H9 (cell line): ENCODE data around the gene KIF4A. TPM values are rescaled to one million over a fixed set of nuclear protein-coding genes. Genes with fewer than 3 reads are reported as not detected.

Experiments
- DNase-seq: peaks from one replicate; pipeline ENCODE4 v3.0.0-alpha.2; 2017
- H2AFZ ChIP-seq: one replicate; pipeline ENCODE4 v1.6.1; 2013; ENCODE audit warnings: mild to moderate bottlenecking, low read length, control low read depth, moderate library complexity
- H2AK5ac ChIP-seq: 2 replicates; pipeline ENCODE4 v1.6.1; 2013; ENCODE audit warnings: low read length, control low read depth, mixed read lengths; ENCODE audit not compliant: insufficient read length
- H2BK120ac ChIP-seq: one replicate; pipeline ENCODE4 v1.6.1; 2013; ENCODE audit warnings: low read depth, mild to moderate bottlenecking, low read length, control low read depth, inconsistent platforms; ENCODE audit not compliant: poor library complexity, severe bottlenecking
- H2BK12ac ChIP-seq: 2 replicates; pipeline ENCODE4 v1.6.1; 2013; ENCODE audit warnings: low read length, control low read depth, mixed read lengths, low read depth; ENCODE audit not compliant: insufficient read length
- H2BK15ac ChIP-seq: 2 replicates; pipeline ENCODE4 v1.6.1; 2013; ENCODE audit warnings: low read depth, low read length, control low read depth
- H2BK20ac ChIP-seq: one replicate; pipeline ENCODE4 v1.6.1; 2013; ENCODE audit warnings: low read depth, mild to moderate bottlenecking, low read length, control low read depth, inconsistent platforms; ENCODE audit not compliant: poor library complexity, severe bottlenecking
- H2BK5ac ChIP-seq: 2 replicates; pipeline ENCODE4 v1.6.1; 2013; ENCODE audit warnings: low read length, control low read depth, mixed read lengths; ENCODE audit not compliant: insufficient read length
- H3K14ac ChIP-seq: 2 replicates; pipeline ENCODE4 v1.6.1; 2013; ENCODE audit warnings: low read length, control low read depth; ENCODE audit not compliant: insufficient read depth
- H3K18ac ChIP-seq: 2 replicates; pipeline ENCODE4 v1.6.1; 2013; ENCODE audit warnings: low read depth, mild to moderate bottlenecking, mixed read lengths, low read length, control low read depth; ENCODE audit not compliant: insufficient read length
- H3K23ac ChIP-seq: 2 replicates; pipeline ENCODE4 v1.6.1; 2013; ENCODE audit warnings: low read length, control low read depth, mixed read lengths, low read depth; ENCODE audit not compliant: insufficient read length
- H3K23me2 ChIP-seq: 2 replicates; pipeline ENCODE4 v1.6.1; 2013; ENCODE audit warnings: low read depth, mild to moderate bottlenecking, mixed read lengths, low read length, control low read depth; ENCODE audit not compliant: insufficient read length, poor library complexity, severe bottlenecking
- H3K27ac ChIP-seq: 2 replicates; pipeline ENCODE4 v1.5.1; 2013; ENCODE audit warnings: low read length, control low read depth, mixed read lengths, low read depth; ENCODE audit not compliant: insufficient read length
- H3K27me3 ChIP-seq: 2 replicates; pipeline ENCODE4 v1.6.1; 2013; ENCODE audit warnings: low read length, control low read depth, inconsistent platforms; ENCODE audit not compliant: insufficient read depth
- H3K4ac ChIP-seq: 2 replicates; pipeline ENCODE4 v1.6.1; 2013; ENCODE audit warnings: low read depth, mild to moderate bottlenecking, control low read depth, inconsistent platforms, low read length, moderate library complexity
- H3K4me1 ChIP-seq: 2 replicates; pipeline ENCODE4 v1.6.1; 2013; ENCODE audit warnings: low read length, control low read depth, inconsistent platforms; ENCODE audit not compliant: insufficient read depth
- H3K4me2 ChIP-seq: 2 replicates; pipeline ENCODE4 v1.6.1; 2013; ENCODE audit warnings: low read length, control low read depth, mixed read lengths; ENCODE audit not compliant: insufficient read length, insufficient read depth
- H3K56ac ChIP-seq: 2 replicates; pipeline ENCODE4 v1.6.1; 2013; ENCODE audit warnings: low read depth, mild to moderate bottlenecking, mixed read lengths, low read length, control low read depth; ENCODE audit not compliant: insufficient read length
- H3K79me1 ChIP-seq: 2 replicates; pipeline ENCODE4 v1.6.1; 2013; ENCODE audit warnings: low read depth, mild to moderate bottlenecking, moderate library complexity, low read length, control low read depth, inconsistent platforms; ENCODE audit not compliant: insufficient read depth, poor library complexity, severe bottlenecking
- H3K79me2 ChIP-seq: 2 replicates; pipeline ENCODE4 v1.6.1; 2013; ENCODE audit warnings: low read length, control low read depth, inconsistent platforms; ENCODE audit not compliant: insufficient read depth
- H3K9ac ChIP-seq: 2 replicates; pipeline ENCODE4 v1.6.1; 2013; ENCODE audit warnings: low read length, control low read depth, mixed read lengths; ENCODE audit not compliant: insufficient read length; ENCODE audit errors: extremely low read depth
- H3K9me3 ChIP-seq: one replicate; pipeline ENCODE4 v1.6.1; 2013; ENCODE audit warnings: low read depth, low read length, inconsistent platforms; ENCODE audit not compliant: control insufficient read depth
- H3T11ph ChIP-seq: one replicate; pipeline ENCODE4 v1.6.1; 2013; ENCODE audit warnings: mild to moderate bottlenecking, low read length, control low read depth, inconsistent platforms
- H4K20me1 ChIP-seq: one replicate; pipeline ENCODE4 v1.6.1; 2013; ENCODE audit not compliant: control insufficient read depth, insufficient read length, insufficient read depth
- H4K5ac ChIP-seq: 2 replicates; pipeline ENCODE4 v1.6.1; 2013; ENCODE audit warnings: low read depth, mild to moderate bottlenecking, mixed read lengths, low read length, control low read depth; ENCODE audit not compliant: insufficient read length
- H4K8ac ChIP-seq: replicated peaks from 2 replicates; pipeline ENCODE4 v1.6.1; 2013; ENCODE audit warnings: low read length, control low read depth, mixed read lengths, low read depth; ENCODE audit not compliant: insufficient read length
- H4K91ac ChIP-seq: 2 replicates; pipeline ENCODE4 v1.6.1; 2013; ENCODE audit warnings: low read depth, mild to moderate bottlenecking, moderate library complexity, mixed read lengths, low read length, control low read depth; ENCODE audit not compliant: insufficient read length
- H3K27ac Mint-ChIP-seq, 3 experiments: 2 replicates in 2 of 3; 3 replicates in 1 of 3; pipeline ENCODE4 v1.8.0; 2020 to 2021; ENCODE audit warnings: mixed read lengths in 3 of 3, mild to moderate bottlenecking in 1 of 3, moderate library complexity in 1 of 3
- H3K27me3 Mint-ChIP-seq: 2 replicates; pipeline ENCODE4 v1.8.0; 2021; ENCODE audit warnings: low read depth, mild to moderate bottlenecking, moderate library complexity, mixed read lengths
- H3K36me3 Mint-ChIP-seq, 3 experiments: 2 replicates in 2 of 3; 3 replicates in 1 of 3; pipeline ENCODE4 v1.8.0; 2020 to 2021; ENCODE audit warnings: low read depth in 3 of 3, mixed read lengths in 3 of 3; ENCODE audit not compliant: insufficient read depth in 1 of 3
- H3K4me1 Mint-ChIP-seq, 2 experiments: 2 replicates each; pipeline ENCODE4 v1.8.0; 2020; ENCODE audit warnings: mixed read lengths in 2 of 2
- H3K4me3 Mint-ChIP-seq, 2 experiments: 2 replicates in 1 of 2; 3 replicates in 1 of 2; pipeline ENCODE4 v1.8.0; 2020 to 2021; ENCODE audit warnings: mild to moderate bottlenecking in 2 of 2, mixed read lengths in 2 of 2, moderate library complexity in 1 of 2
- H3K9me3 Mint-ChIP-seq, 2 experiments: 2 replicates in 1 of 2; 3 replicates in 1 of 2; pipeline ENCODE4 v1.8.0; 2020; ENCODE audit warnings: mild to moderate bottlenecking in 2 of 2, mixed read lengths in 2 of 2, moderate library complexity in 1 of 2
- CTCF ChIP-seq: fragments of 200-600 bp; sonication (generic); conservative IDR thresholded peaks from 3 replicates; pipeline ENCODE4 v1.8.0; 2021; ENCODE audit warnings: antibody characterized with exemption, mild to moderate bottlenecking
- WGBS: extraction: QIAGEN DNeasy Blood & Tissue Kit; methylation state at CpG from one replicate; pipeline ENCODE4 v1.1.7; 2013; ENCODE audit warnings: missing lambda C conversion rate, low lambda C conversion rate, mixed read lengths; ENCODE audit not compliant: insufficient read length; ENCODE audit errors: extremely low coverage; 5-methylcytosine and 5-hydroxymethylcytosine counted together
- total RNA-seq: library from RNA; stranded (reverse); gene quantifications from 2 replicates; pipeline ENCODE4 v1.2.1, GENCODE V29; 2021

Gene KIF4A
- total RNA-seq, 1 experiment from 2014 or later, result 41.8 TPM

- no peak overlapping the region for H3K23ac ChIP-seq
- H4K91ac ChIP-seq, result no peak overlapping the region
- no peak overlapping the region for H2AFZ ChIP-seq
- no peak overlapping the region for H2BK120ac ChIP-seq
- no peak overlapping the region for H3K18ac ChIP-seq
- Mint-ChIP-seq H3K27me3 (no peaks in the 10 kb centered on the region), H3K27ac (no peak overlapping the region), H3K9me3 (peaks cover 48 to 51% of the 10 kb centered on the region in 2 experiments), H3K4me3 (no peak overlapping the region), H3K36me3 (peaks cover 26 to 65% (median 56%) of the 10 kb centered on the region in 3 experiments), H3K4me1 (no peaks in the 10 kb centered on the region)
- H4K8ac ChIP-seq, result no peak overlapping the region
- H3K9ac ChIP-seq, result no peak overlapping the region
- no peaks in the 10 kb centered on the region for H3K23me2 ChIP-seq
- H3K56ac ChIP-seq, result no peak overlapping the region
- no peaks in the 10 kb centered on the region for H3K4me1 ChIP-seq
- no peaks in the 10 kb centered on the region for H3K27me3 ChIP-seq
- TF ChIP-seq CTCF, result no peak
- no peak overlapping the region for H3T11ph ChIP-seq
- no peak for DNase-seq
- no peak overlapping the region for H2BK12ac ChIP-seq
- no peaks in the 10 kb centered on the region for H4K20me1 ChIP-seq
- peaks cover 17% of the 10 kb centered on the region for H3K9me3 ChIP-seq
- no peak overlapping the region for H2BK15ac ChIP-seq
- H2BK20ac ChIP-seq, result no peak overlapping the region
- H3K27ac ChIP-seq, result no peak overlapping the region
- no peak overlapping the region for H3K14ac ChIP-seq
- H3K79me2 ChIP-seq, result no peaks in the 10 kb centered on the region
- no peak overlapping the region for H3K4ac ChIP-seq
- no CpG with 5 or more reads among the region's 3 CpGs for WGBS
- no peak overlapping the region for H3K4me2 ChIP-seq
- no peaks in the 10 kb centered on the region for H3K79me1 ChIP-seq
- H4K5ac ChIP-seq, result no peak overlapping the region
- H2BK5ac ChIP-seq, result no peak overlapping the region
- H2AK5ac ChIP-seq, result no peak overlapping the region
Measured at GRCh38 chrX:70301716-70302115, 11.8 kb downstream of the KIF4A start.
